ENCODE results near the gene PODXL.

PODXL gene

GRCh38 chr7:131544021-131544420 lies 12.4 kb downstream of the PODXL start:
- in situ Hi-C loops (cut with HindIII; ENCODE audit: low pct_unique_long_range_greater_than_20kb, low sequenced_read_pairs), result no loop called here
- DNase-seq (ENCODE audit: low read depth in 1 of 2, low spot score in 1 of 2), result no peak
- no peak for TF ChIP-seq JUND (IDR thresholded peaks at IDR 0.05; ENCODE audit: low read depth)

DNA sequence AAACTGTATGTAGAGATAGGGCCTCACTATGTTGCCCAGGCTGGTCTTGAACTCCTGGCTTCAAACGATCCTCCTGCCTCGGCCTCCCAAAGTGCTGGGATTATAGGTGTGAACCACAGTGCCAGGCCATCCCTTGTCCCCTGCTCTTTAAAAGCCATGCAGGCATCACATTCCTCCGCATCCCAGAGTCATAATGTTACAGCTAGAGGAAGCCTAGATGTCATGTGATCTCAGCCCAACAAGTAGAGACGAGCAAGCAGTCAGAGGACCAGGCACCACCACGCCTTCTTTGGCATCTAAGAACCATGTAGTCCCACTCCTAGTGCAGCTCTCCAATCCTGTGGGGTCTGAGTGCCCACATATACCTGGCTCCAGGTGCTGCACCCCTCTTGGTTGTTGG lies 13.1 kb downstream of the PODXL start:
- TF ChIP-seq JUND (IDR thresholded peaks at IDR 0.05; ENCODE audit: low read depth), result no peak
- in situ Hi-C loops (cut with HindIII; ENCODE audit: low pct_unique_long_range_greater_than_20kb, low sequenced_read_pairs), result no loop called here
- DNase-seq (ENCODE audit: low read depth in 1 of 2, low spot score in 1 of 2), result no peak

GRCh38 chr7:131540491-131541162 lies 15.8 kb downstream of the PODXL start:
- peak in 1 of 2 experiments; percentile 27 for DNase-seq (ENCODE audit: low read depth in 1 of 2, low spot score in 1 of 2)
- in situ Hi-C loops (cut with HindIII; ENCODE audit: low pct_unique_long_range_greater_than_20kb, low sequenced_read_pairs), result no loop called here

DNA sequence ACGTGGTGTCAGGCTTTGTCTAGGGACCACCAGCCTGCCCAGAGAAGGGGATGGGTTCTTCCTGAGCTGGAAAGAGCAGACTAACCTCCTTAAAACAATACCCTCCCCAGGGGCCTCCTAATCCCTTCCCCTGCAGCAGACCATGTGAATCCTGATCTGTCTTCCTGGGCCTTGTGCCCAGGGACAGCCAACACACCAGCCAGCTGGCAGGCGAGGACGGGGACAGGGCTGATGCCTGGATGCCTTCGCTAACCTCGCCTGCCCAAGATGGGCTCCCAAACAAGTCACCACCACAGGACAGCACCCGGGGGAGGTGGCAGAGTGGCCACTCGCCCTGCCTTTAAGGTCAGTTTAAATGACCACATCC lies 17.6 kb downstream of the PODXL start:
- in situ Hi-C loops (cut with HindIII; ENCODE audit: low pct_unique_long_range_greater_than_20kb, low sequenced_read_pairs), result no loop called here
- no peak for TF ChIP-seq JUND (IDR thresholded peaks at IDR 0.05; ENCODE audit: low read depth)
- no peak for DNase-seq (ENCODE audit: low read depth in 1 of 2, low spot score in 1 of 2)

More at GRCh38 chr7:131540491-131541162, 15.8 kb downstream of the PODXL start:
- TF ChIP-seq JUND (IDR thresholded peaks at IDR 0.05; ENCODE audit: low read depth), result no peak

- in situ Hi-C loops (cut with HindIII; ENCODE audit: low pct_unique_long_range_greater_than_20kb, low sequenced_read_pairs), result no loop called here
- DNase-seq (ENCODE audit: low read depth in 1 of 2, low spot score in 1 of 2), result no peak
- TF ChIP-seq JUND (IDR thresholded peaks at IDR 0.05; ENCODE audit: low read depth), result no peak
Measured at GRCh38 chr7:131538071-131538812, 18.2 kb downstream of the PODXL start.

DNA sequence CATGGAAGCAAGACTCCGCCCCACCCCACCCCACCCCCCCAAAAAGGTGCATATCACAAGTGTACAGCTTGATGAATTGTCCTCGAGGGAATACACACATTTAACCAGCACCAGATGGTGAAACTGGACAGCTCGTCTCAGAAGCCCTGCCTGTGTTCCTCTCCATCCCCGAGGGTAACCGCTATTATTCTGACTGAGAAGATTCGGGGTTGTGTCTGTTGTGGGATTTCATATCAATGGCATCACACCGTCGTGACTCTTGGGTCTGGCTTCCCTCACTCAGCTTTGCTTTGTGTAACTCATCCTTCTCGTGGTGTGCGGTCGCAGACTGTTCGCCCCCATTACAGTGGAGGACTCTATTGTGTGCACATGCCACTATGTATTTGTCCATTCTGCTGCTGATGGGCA lies 18.9 kb downstream of the PODXL start:
- in situ Hi-C loops (cut with HindIII; ENCODE audit: low pct_unique_long_range_greater_than_20kb, low sequenced_read_pairs), result no loop called here
- DNase-seq (ENCODE audit: low read depth in 1 of 2, low spot score in 1 of 2), result no peak
- TF ChIP-seq JUND (IDR thresholded peaks at IDR 0.05; ENCODE audit: low read depth), result no peak

DNA sequence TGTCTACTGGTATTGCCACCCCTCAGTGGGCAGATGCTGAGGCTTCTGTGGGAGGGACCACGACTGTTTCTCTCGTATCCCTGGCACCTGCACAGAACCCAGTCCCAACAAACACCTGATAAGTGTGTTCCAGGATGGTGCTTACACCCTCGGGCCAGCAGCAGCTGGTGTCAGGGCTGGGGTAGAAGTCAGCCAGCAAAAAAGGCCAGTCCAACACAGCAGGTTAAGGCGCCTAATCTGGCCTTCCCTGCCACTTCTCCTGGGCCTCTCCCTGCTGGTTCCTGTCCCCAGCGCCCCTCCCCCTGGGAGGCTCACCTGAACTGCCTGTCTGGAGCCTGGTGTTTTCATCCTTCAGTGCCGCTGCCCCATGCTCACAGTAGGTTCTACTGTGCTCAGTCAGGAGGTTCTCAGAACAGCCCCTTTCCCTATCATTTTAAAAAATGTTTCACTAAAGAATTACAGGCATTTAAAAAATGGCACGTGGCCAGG lies 20.0 kb downstream of the PODXL start:
- no peak for TF ChIP-seq JUND (IDR thresholded peaks at IDR 0.05; ENCODE audit: low read depth)
- DNase-seq (ENCODE audit: low read depth in 1 of 2, low spot score in 1 of 2), result no peak
- in situ Hi-C loops (cut with HindIII; ENCODE audit: low pct_unique_long_range_greater_than_20kb, low sequenced_read_pairs), result no loop called here

GRCh38 chr7:131533566-131534561 lies 22.6 kb downstream of the PODXL start:
- no peak for DNase-seq (ENCODE audit: low read depth in 1 of 2, low spot score in 1 of 2)
- in situ Hi-C loops (cut with HindIII; ENCODE audit: low pct_unique_long_range_greater_than_20kb, low sequenced_read_pairs), result no loop called here
- TF ChIP-seq JUND (IDR thresholded peaks at IDR 0.05; ENCODE audit: low read depth), result no peak

DNA sequence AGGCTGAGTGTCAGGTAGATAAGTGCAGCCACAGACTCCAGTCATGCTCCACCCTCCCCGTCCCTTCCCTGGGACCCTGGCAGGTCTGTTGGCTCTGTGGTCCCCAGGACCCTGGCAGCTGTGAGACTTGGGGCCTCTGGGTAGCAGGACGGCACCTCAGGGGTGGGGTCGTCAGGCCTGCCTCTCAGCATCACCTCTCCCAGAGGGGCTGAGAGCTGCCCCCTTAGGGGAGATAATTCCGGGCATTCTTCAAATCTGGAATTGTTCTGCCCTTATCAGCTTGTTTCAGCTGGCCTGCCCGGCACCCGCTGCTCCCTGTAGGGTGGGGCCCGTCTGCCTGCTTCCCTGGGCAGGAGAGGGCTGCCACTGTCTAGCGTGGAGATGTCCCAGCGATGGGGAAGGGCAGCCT lies 23.3 kb downstream of the PODXL start:
- TF ChIP-seq JUND (IDR thresholded peaks at IDR 0.05; ENCODE audit: low read depth), result no peak
- in situ Hi-C loops (cut with HindIII; ENCODE audit: low pct_unique_long_range_greater_than_20kb, low sequenced_read_pairs), result no loop called here
- no peak for DNase-seq (ENCODE audit: low read depth in 1 of 2, low spot score in 1 of 2)

DNA sequence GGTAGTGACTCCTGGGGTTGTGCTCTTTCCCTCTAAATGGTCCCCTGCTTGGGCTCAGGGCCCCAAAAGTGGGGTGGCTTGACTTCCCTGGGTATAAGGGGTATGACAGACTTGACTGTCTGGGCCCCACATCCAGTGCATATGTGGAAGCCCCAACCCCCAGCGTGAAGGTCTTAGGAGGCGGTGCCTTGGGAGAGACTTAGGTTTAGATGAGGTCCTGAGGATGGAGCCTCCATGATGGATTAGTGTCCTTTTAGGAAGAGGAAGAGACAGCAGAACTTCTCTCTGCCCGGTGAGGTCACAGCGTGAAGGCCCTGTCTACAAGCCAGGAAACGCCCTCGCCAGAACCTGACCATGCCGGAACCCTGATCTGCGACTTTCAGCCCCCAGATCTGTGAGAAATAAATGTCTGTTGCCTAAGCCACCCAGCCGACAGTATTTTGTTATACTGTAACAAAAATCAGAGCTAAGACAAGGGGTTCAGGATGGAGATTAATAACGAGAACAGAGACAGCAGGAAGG lies 23.8 kb downstream of the PODXL start:
- TF ChIP-seq JUND (IDR thresholded peaks at IDR 0.05; ENCODE audit: low read depth), result no peak
- DNase-seq (ENCODE audit: low read depth in 1 of 2, low spot score in 1 of 2), result no peak
- in situ Hi-C loops (cut with HindIII; ENCODE audit: low pct_unique_long_range_greater_than_20kb, low sequenced_read_pairs), result no loop called here

DNA sequence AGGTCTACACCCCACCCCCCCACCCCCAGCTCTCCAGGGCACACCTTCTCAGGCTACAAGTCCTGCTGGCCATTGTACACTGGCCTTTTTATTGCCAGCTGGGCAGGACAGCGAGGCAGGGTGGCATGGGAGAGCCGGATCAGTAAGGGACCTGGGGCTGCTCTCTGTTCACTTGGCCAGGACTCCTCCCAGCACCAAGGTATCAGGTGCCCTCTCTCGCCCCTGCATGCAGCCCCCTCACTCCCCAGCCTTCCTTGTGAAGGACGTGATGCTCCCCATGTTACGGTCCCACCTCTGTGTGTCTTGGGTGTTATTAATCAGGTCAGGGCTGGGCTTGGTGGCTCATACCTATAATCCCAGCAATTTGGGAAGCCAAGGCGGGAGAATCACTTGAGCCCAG lies 26.3 kb downstream of the PODXL start:
- in situ Hi-C loops (cut with HindIII; ENCODE audit: low pct_unique_long_range_greater_than_20kb, low sequenced_read_pairs), result no loop called here
- TF ChIP-seq JUND (IDR thresholded peaks at IDR 0.05; ENCODE audit: low read depth), result no peak
- no peak for DNase-seq (ENCODE audit: low read depth in 1 of 2, low spot score in 1 of 2)

- no peak for DNase-seq (ENCODE audit: low read depth in 1 of 2, low spot score in 1 of 2)
- in situ Hi-C loops (cut with HindIII; ENCODE audit: low pct_unique_long_range_greater_than_20kb, low sequenced_read_pairs), result no loop called here
- no peak for TF ChIP-seq JUND (IDR thresholded peaks at IDR 0.05; ENCODE audit: low read depth)
Measured at GRCh38 chr7:131529617-131530016, 26.8 kb downstream of the PODXL start.
